K562 (cell line): ENCODE measurements around the gene MMAB. TPM values are rescaled to one million over a fixed set of nuclear protein-coding genes. Genes with fewer than 3 reads are reported as not detected.

Experiments
- ATAC-seq: fragments of 200-7000 bp; cut with Tn5 transposase; 3 replicates; pipeline ENCODE4 v1.9.1; 2020; ENCODE audit warnings: moderate library complexity
- BruUV-seq: library from RNA; stranded (reverse); fragments of 400-500 nt; replicated peaks from 2 replicates; lab custom pipeline; 2021; lab: Mats Ljungman, UMichigan
- CTCF ChIA-PET: fragments of 300-600 bp; formaldehyde crosslinking; extraction: SDS; loops from one replicate; lab custom pipeline; 2021; ENCODE audit warnings: low intra/inter-chr PET ratio; lab: Yijun Ruan, JAX
- POLR2A ChIA-PET: fragments of 300-600, 350-650 bp; sonication (Branson Sonifier 250); formaldehyde crosslinking; extraction: SDS; loops from one replicate; lab custom pipeline; 2021; ENCODE audit warnings: antibody characterized with exemption, inconsistent platforms; lab: Yijun Ruan, JAX
- DNase-seq, 4 experiments: peaks; one replicate each; pipeline versions ENCODE4 v3.0.0 to v3.0.0-alpha.2; 2011 to 2018; ENCODE audit warnings: low spot score in 3 of 4, mixed read lengths in 3 of 4; ENCODE audit errors: extremely low read depth in 1 of 4
- FAIRE-seq: peaks from 2 replicates; lab custom pipeline; 2011; peaks lifted over from hg19 to GRCh38; lab: Jason Lieb, UNC
- H2AFZ ChIP-seq: 2 replicates; pipeline ENCODE4 v1.6.0; 2011; ENCODE audit warnings: low read depth, low read length, control low read depth, inconsistent platforms
- H3K27ac ChIP-seq: fragments of 200-600 bp; 3 replicates; pipeline ENCODE4 v1.8.0; 2011; ENCODE audit warnings: low read depth, mild to moderate bottlenecking, control low read depth, inconsistent platforms, low read length, moderate library complexity, mixed read lengths; ENCODE audit errors: extremely low read depth
- H3K27me3 ChIP-seq, 2 experiments: fragments of 300-600 bp in 1 of 2; 2 replicates in 1 of 2; 3 replicates in 1 of 2; pipeline versions ENCODE4 v1.6.0 to v1.8.0; 2011; ENCODE audit warnings: inconsistent platforms in 2 of 2, low read length in 2 of 2, mild to moderate bottlenecking in 1 of 2, mixed read lengths in 1 of 2, moderate library complexity in 1 of 2; ENCODE audit not compliant: control insufficient read depth in 2 of 2, insufficient read depth in 2 of 2
- H3K36me3 ChIP-seq: fragments of 300-600 bp; 3 replicates; pipeline ENCODE4 v1.8.0; 2011; ENCODE audit warnings: mild to moderate bottlenecking, low read length, inconsistent platforms; ENCODE audit not compliant: control insufficient read depth, insufficient read depth
- H3K4me1 ChIP-seq, 2 experiments: fragments of 200-600 bp in 1 of 2; replicated peaks in 1 of 2; 2 replicates in 1 of 2; 3 replicates in 1 of 2; pipeline versions ENCODE4 v1.5.1 to v1.8.0; 2011; ENCODE audit warnings: inconsistent platforms in 2 of 2, low read length in 2 of 2, mild to moderate bottlenecking in 1 of 2, mixed read lengths in 1 of 2, moderate library complexity in 1 of 2; ENCODE audit not compliant: control insufficient read depth in 2 of 2, insufficient read depth in 2 of 2
- H3K4me2 ChIP-seq: 2 replicates; pipeline ENCODE4 v1.6.1; 2011; ENCODE audit warnings: low read length, control low read depth, inconsistent platforms, mixed read lengths; ENCODE audit not compliant: insufficient read depth
- H3K4me3 ChIP-seq: fragments of 200-600 bp; sonication (generic), shearing (Covaris generic); 2 replicates; pipeline ENCODE4 v1.5.1; 2016; ENCODE audit warnings: control low read depth, inconsistent platforms
- H3K79me2 ChIP-seq: fragments of 200-600 bp; 3 replicates; pipeline ENCODE4 v1.8.0; 2011; ENCODE audit warnings: low read length, inconsistent platforms; ENCODE audit not compliant: control insufficient read depth, insufficient read depth
- H3K9ac ChIP-seq, 2 experiments: 2 replicates each; pipeline versions ENCODE4 v1.6.0 to v1.6.1; 2011; ENCODE audit warnings: low read depth in 2 of 2, low read length in 2 of 2, control low read depth in 1 of 2, inconsistent platforms in 1 of 2, mild to moderate bottlenecking in 1 of 2, mixed read lengths in 1 of 2; ENCODE audit not compliant: insufficient read depth in 1 of 2
- H3K9me1 ChIP-seq: one replicate; pipeline ENCODE4 v1.6.0; 2011; ENCODE audit warnings: inconsistent platforms, mild to moderate bottlenecking, low read length, moderate library complexity; ENCODE audit not compliant: control insufficient read depth, insufficient read depth
- H3K9me3 ChIP-seq: replicated peaks from 2 replicates; pipeline ENCODE4 v1.5.1; 2011; ENCODE audit warnings: low read depth, low read length, inconsistent platforms; ENCODE audit not compliant: control insufficient read depth, insufficient read depth
- H4K20me1 ChIP-seq: replicated peaks from 2 replicates; pipeline ENCODE4 v1.6.1; 2011; ENCODE audit warnings: low read length, inconsistent platforms, mixed read lengths; ENCODE audit not compliant: control insufficient read depth, insufficient read depth
- ADNP ChIP-seq: fragments of 200-800 bp; sonication (Bioruptor generic); IDR thresholded peaks from 2 replicates; pipeline ENCODE4 v1.6.1; 2016; ENCODE audit warnings: missing genetic modification characterization, missing compliant biosample characterization
- BCOR ChIP-seq: fragments of 450-650 bp; IDR thresholded peaks from 2 replicates; pipeline ENCODE4 v1.6.1; 2016
- ELF4 ChIP-seq: fragments of 450-650 bp; formaldehyde crosslinking; IDR thresholded peaks from 2 replicates; pipeline ENCODE4 v1.4.0; 2022; ENCODE audit warnings: missing genetic modification characterization
- PTBP1 ChIP-seq: fragments of 200-400 bp; formaldehyde crosslinking; IDR thresholded peaks from 2 replicates; pipeline ENCODE4 v1.6.1; 2017; ENCODE audit warnings: low read depth, low read length
- RBM25 ChIP-seq: fragments of 200-400 bp; formaldehyde crosslinking; IDR thresholded peaks from 2 replicates; pipeline ENCODE4 v1.6.1; 2018; ENCODE audit warnings: low read length, low read depth, moderate library complexity; ENCODE audit not compliant: severe bottlenecking
- SRSF9 ChIP-seq: fragments of 200-400 bp; formaldehyde crosslinking; IDR thresholded peaks from 2 replicates; pipeline ENCODE4 v1.6.1; 2017; ENCODE audit warnings: low read depth, low read length, borderline replicate concordance
- TAF9B ChIP-seq: fragments of 450-650 bp; IDR thresholded peaks from 2 replicates; pipeline ENCODE4 v1.6.1; 2018; ENCODE audit warnings: mild to moderate bottlenecking; ENCODE audit not compliant: partially characterized antibody
- WGBS: fragments of 100-300 bp; shearing (Covaris generic); methylation state at CpG from one replicate; pipeline ENCODE4 v1.1.6; 2016; ENCODE audit warnings: low coverage, mixed read lengths; ENCODE audit not compliant: insufficient coverage; ENCODE audit errors: missing lambda C conversion rate; 5-methylcytosine and 5-hydroxymethylcytosine counted together
- in situ Hi-C: fragments of 300-500 bp; cut with MboI; formaldehyde crosslinking; loops from 4 replicates; pipeline ENCODE4 v1.15.0; 2018; ENCODE audit warnings: inconsistent platforms, mixed read lengths
- intact Hi-C: fragments of 100-400 bp; cut with micrococcal nuclease; formaldehyde crosslinking; loops from 2 replicates; pipeline ENCODE4 v1.14.2; 2022
- polyA plus RNA-seq, 8 experiments: library from polyadenylated mRNA; depleted of rRNA in 4 of 8; stranded (reverse) in 5 of 8; unstranded in 3 of 8; fragments of >200 nt; fragmentation: Nextera tagmentation in 2 of 8; fragmentation: Illumina TruSeq in 1 of 8; extraction: Ambion mirVana in 2 of 8; extraction: Trizol in 1 of 8; gene quantifications; 2 replicates each; pipeline versions ENCODE4 v1.2.1 to v1.2.3, GENCODE V29; 2011 to 2014; ENCODE audit warnings: inconsistent platforms in 1 of 8, missing spikeins in 1 of 8
- total RNA-seq, 7 experiments: library from RNA; depleted of rRNA in 6 of 7; stranded (reverse); fragments of >200 nt in 6 of 7; fragmentation: Illumina TruSeq in 2 of 7; extraction: Trizol in 2 of 7; gene quantifications; 2 replicates each; pipeline versions ENCODE4 v1.2.1 to v1.2.3, GENCODE V29; 2011 to 2021; ENCODE audit warnings: low replicate concordance in 1 of 7
- TF ChIP-seq, protein P1 (sequence below), 2 experiments: IDR thresholded peaks; 2 replicates each; pipeline ENCODE4 v1.6.1; 2012; ENCODE audit warnings: improper control_type of control experiment in 2 of 2, low read depth in 2 of 2, low read length in 2 of 2, borderline replicate concordance in 1 of 2
- TF ChIP-seq, protein P2 (sequence below): sonication (generic); formaldehyde crosslinking; IDR thresholded peaks from 2 replicates; pipeline ENCODE4 v1.9.0; 2022; ENCODE audit warnings: mild to moderate bottlenecking, missing genetic modification reagents
- TF ChIP-seq, protein P3 (sequence below): sonication (generic); formaldehyde crosslinking; IDR thresholded peaks from 2 replicates; pipeline ENCODE4 v1.5.0; 2020; ENCODE audit warnings: missing genetic modification reagents

MMAB gene
- total and polyA plus RNA-seq, 9 of the 15 experiments (the other 6 are each of a cell fraction or from before 2014, with no cell fraction given) = 9.5 to 76.1 (median 46.2) TPM

DNA sequence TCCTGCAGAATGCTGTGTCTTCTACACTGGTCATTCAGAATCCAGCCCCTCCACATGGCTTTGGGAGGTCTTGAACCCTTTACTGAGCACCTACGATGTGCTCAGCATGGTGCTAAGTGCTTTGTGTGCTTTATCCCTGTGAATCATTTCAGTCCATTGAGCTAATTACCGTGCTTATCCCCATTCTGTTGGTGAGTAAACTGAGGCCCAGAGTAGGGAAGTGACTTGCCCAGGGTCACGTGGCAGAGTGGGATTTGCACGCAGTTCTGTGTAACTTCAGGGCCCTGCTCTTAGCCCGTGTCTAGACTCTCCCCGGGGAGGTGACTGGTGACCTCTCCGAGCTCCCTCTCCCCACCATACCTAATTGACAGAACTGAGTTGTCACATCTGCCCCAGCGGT lies 27.7 kb upstream of the MMAB start:
- ATAC-seq (no peak), FAIRE-seq (no peak), DNase-seq (no peak)
- no peaks in the 10 kb centered on the region for H3K79me2 ChIP-seq
- BruUV-seq = no TSS peak
- H3K9ac ChIP-seq = peak overlapping the region in 1 of 2 experiments; percentile 21; a peak in 1 of 4 replicates
- 4% methylated on average over 7 of the region's 8 CpGs for WGBS
- no peak overlapping the region for H2AFZ ChIP-seq
- no peak overlapping the region for H3K27ac ChIP-seq
- ChIA-PET POLR2A (interaction anchor here (0.9 to 1.6 kb wide), 3 partner anchors 18 to 213 kb away, joined by 3 to 6 read pairs (median 5); no protein-coding TSS in a partner anchor), CTCF (no interaction called here)
- peak; percentile 57; the same call in 1 of the 2 replicates for TF ChIP-seq ADNP (tag)
- no peak for TF ChIP-seq TAF9B
- no peak for TF ChIP-seq ELF4 (CRISPR knock-in tag)
- TF ChIP-seq, protein P1, sequence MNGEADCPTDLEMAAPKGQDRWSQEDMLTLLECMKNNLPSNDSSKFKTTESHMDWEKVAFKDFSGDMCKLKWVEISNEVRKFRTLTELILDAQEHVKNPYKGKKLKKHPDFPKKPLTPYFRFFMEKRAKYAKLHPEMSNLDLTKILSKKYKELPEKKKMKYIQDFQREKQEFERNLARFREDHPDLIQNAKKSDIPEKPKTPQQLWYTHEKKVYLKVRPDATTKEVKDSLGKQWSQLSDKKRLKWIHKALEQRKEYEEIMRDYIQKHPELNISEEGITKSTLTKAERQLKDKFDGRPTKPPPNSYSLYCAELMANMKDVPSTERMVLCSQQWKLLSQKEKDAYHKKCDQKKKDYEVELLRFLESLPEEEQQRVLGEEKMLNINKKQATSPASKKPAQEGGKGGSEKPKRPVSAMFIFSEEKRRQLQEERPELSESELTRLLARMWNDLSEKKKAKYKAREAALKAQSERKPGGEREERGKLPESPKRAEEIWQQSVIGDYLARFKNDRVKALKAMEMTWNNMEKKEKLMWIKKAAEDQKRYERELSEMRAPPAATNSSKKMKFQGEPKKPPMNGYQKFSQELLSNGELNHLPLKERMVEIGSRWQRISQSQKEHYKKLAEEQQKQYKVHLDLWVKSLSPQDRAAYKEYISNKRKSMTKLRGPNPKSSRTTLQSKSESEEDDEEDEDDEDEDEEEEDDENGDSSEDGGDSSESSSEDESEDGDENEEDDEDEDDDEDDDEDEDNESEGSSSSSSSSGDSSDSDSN (IDR thresholded peaks at IDR 0.05; ENCODE audit: borderline replicate concordance in 1 of 2, low read depth in 2 of 2, low read length in 2 of 2) = no peak
- TF ChIP-seq, protein P2, sequence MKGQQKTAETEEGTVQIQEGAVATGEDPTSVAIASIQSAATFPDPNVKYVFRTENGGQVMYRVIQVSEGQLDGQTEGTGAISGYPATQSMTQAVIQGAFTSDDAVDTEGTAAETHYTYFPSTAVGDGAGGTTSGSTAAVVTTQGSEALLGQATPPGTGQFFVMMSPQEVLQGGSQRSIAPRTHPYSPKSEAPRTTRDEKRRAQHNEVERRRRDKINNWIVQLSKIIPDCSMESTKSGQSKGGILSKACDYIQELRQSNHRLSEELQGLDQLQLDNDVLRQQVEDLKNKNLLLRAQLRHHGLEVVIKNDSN = peak; percentile 33; the same call in 1 of the 2 replicates
- TF ChIP-seq, protein P3, sequence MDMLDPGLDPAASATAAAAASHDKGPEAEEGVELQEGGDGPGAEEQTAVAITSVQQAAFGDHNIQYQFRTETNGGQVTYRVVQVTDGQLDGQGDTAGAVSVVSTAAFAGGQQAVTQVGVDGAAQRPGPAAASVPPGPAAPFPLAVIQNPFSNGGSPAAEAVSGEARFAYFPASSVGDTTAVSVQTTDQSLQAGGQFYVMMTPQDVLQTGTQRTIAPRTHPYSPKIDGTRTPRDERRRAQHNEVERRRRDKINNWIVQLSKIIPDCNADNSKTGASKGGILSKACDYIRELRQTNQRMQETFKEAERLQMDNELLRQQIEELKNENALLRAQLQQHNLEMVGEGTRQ (CRISPR knock-in tag) = peak; percentile 34; the same call in 1 of the 2 replicates
- peak; percentile 82 for TF ChIP-seq RBM25
- 0 out of 2 replicates have a peak, but pooled peaks have one; percentile 2 for TF ChIP-seq PTBP1
- TF ChIP-seq BCOR = peak; percentile 34; the same call in 1 of the 2 replicates
- no peak for TF ChIP-seq SRSF9
- in situ Hi-C loops (no loop called here), intact Hi-C loops (no loop called here)
- no peaks in the 10 kb centered on the region for H3K9me3 ChIP-seq
- H3K4me2 ChIP-seq = no peak overlapping the region
- peaks cover 26% of the 10 kb centered on the region for H4K20me1 ChIP-seq
- no peak overlapping the region for H3K4me3 ChIP-seq
- H3K36me3 ChIP-seq = peaks cover 6% of the 10 kb centered on the region; the same call in 2 of the 3 replicates
- H3K9me1 ChIP-seq = no peaks in the 10 kb centered on the region
- peaks cover 4 to 21% of the 10 kb centered on the region in 2 experiments; a peak in 4 of 5 replicates for H3K4me1 ChIP-seq
- H3K27me3 ChIP-seq = peaks cover 7 to 31% of the 10 kb centered on the region in 2 experiments; a peak in 4 of 5 replicates
